OCI-LY7 (cell line): ENCODE data around the gene AADACL4. TPM values are rescaled to one million over a fixed set of nuclear protein-coding genes. Genes with fewer than 3 reads are reported as not detected.

Source experiments
- BruUV-seq: library from RNA; stranded (reverse); fragments of 400-500 nt; replicated peaks from 2 replicates; lab custom pipeline; 2021; lab: Mats Ljungman, UMichigan
- CTCF ChIA-PET: fragments of 300-600 bp; sonication (Branson Sonifier 250); formaldehyde crosslinking; loops from one replicate; lab custom pipeline; 2022; ENCODE audit warnings: antibody characterized with exemption; ENCODE audit not compliant: unreplicated experiment; lab: Charles Lee
- POLR2A ChIA-PET: fragments of 300-600 bp; sonication (Branson Sonifier 250); formaldehyde crosslinking; loops from one replicate; lab custom pipeline; 2022; ENCODE audit warnings: antibody characterized with exemption; lab: Charles Lee
- DNase-seq: peaks from one replicate; pipeline ENCODE4 v3.0.0-alpha.2; 2015; ENCODE audit warnings: low spot score
- H2AFZ ChIP-seq: fragments of 200-600 bp; sonication (generic), shearing (Covaris generic); 2 replicates; pipeline ENCODE4 v1.6.1; 2014; ENCODE audit warnings: mild to moderate bottlenecking, antibody characterized with exemption, low read length, moderate library complexity
- H3K27ac ChIP-seq: fragments of 200-600 bp; sonication (generic); 2 replicates; pipeline ENCODE4 v1.5.1; 2014; ENCODE audit warnings: mixed run types, low read depth, mild to moderate bottlenecking, moderate library complexity, low read length, inconsistent platforms; ENCODE audit not compliant: poor library complexity, severe bottlenecking
- H3K36me3 ChIP-seq: fragments of 200-600 bp; sonication (generic); 2 replicates; pipeline ENCODE4 v1.6.1; 2014; ENCODE audit warnings: mild to moderate bottlenecking, antibody characterized with exemption, low read length, moderate library complexity, mixed read lengths; ENCODE audit not compliant: insufficient read depth
- H3K4me1 ChIP-seq: fragments of 200-600 bp; sonication (generic); 2 replicates; pipeline ENCODE4 v1.5.1; 2014; ENCODE audit warnings: mild to moderate bottlenecking, low read length; ENCODE audit not compliant: insufficient read depth, poor library complexity, severe bottlenecking
- H3K4me2 ChIP-seq: fragments of 200-600 bp; sonication (generic); 2 replicates; pipeline ENCODE4 v1.6.1; 2014; ENCODE audit warnings: mild to moderate bottlenecking, low read length
- H3K4me3 ChIP-seq: fragments of 200-600 bp; sonication (generic); 2 replicates; pipeline ENCODE4 v1.5.1; 2014; ENCODE audit warnings: mild to moderate bottlenecking, low read depth, low read length; ENCODE audit not compliant: poor library complexity, severe bottlenecking
- H3K79me2 ChIP-seq: fragments of 200-600 bp; sonication (generic); 2 replicates; pipeline ENCODE4 v1.6.1; 2016; ENCODE audit warnings: low read depth, mild to moderate bottlenecking, low read length, moderate library complexity, mixed read lengths; ENCODE audit not compliant: insufficient read depth
- H3K9me2 ChIP-seq: fragments of 200-600 bp; sonication (generic); 2 replicates; pipeline ENCODE4 v1.6.1; 2016; ENCODE audit warnings: mild to moderate bottlenecking, low read length, mixed read lengths; ENCODE audit not compliant: insufficient read depth
- H3K9me3 ChIP-seq: fragments of 200-600 bp; sonication (generic); 2 replicates; pipeline ENCODE4 v1.6.1; 2014; ENCODE audit warnings: mild to moderate bottlenecking, mixed run types, low read length, mixed read lengths
- H4K20me1 ChIP-seq: fragments of 200-600 bp; sonication (generic); 2 replicates; pipeline ENCODE4 v1.6.1; 2014; ENCODE audit warnings: mild to moderate bottlenecking, antibody characterized with exemption, low read length, moderate library complexity, mixed read lengths; ENCODE audit not compliant: insufficient read depth
- EZH2phosphoT487 ChIP-seq: fragments of 200-600 bp; sonication (generic); IDR thresholded peaks from 2 replicates; pipeline ENCODE4 v1.6.1; 2018; ENCODE audit warnings: low read depth, borderline replicate concordance, mild to moderate bottlenecking, mixed run types, antibody characterized with exemption, low read length, moderate library complexity, mixed read lengths
- intact Hi-C: fragments of 100-400 bp; cut with micrococcal nuclease; formaldehyde crosslinking; loops from one replicate; pipeline ENCODE4 v1.10.0; 2022; ENCODE audit not compliant: unreplicated experiment
- total RNA-seq, 2 experiments: library from RNA; depleted of rRNA in 1 of 2; stranded (reverse); fragments of >200 nt in 1 of 2; shearing (Covaris generic) in 1 of 2; gene quantifications; 2 replicates each; pipeline ENCODE4 v1.2.3, GENCODE V29; 2014 to 2022
- TF ChIP-seq, protein P1 (sequence below): fragments of 200-600 bp; sonication (generic); conservative IDR thresholded peaks from 2 replicates; pipeline ENCODE4 v1.5.1; 2014; ENCODE audit warnings: mild to moderate bottlenecking, antibody characterized with exemption, low read length, moderate library complexity, mixed read lengths

The AADACL4 gene
- total RNA-seq, 2 experiments from 2014 or later = not detected

DNA sequence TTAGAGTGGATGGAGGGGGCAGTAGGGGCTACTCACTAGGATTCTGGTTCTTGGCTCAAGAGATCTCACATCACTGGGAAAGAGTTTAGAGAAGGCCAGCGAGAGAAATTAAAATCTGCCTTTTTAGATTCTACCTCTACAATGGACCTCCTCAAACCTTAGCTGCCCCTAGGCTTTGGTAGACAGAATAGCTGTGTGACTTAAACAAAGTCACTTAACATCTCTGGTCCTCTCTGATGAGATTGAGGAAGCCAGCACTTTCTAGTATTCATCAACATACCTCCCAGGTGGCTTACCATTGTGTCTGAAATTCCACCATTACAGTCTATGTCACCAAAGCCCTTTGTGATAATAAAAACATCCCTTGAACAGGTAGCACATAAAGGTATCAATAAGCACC lies 18.7 kb downstream of the AADACL4 start:
- BruUV-seq = no TSS peak
- intact Hi-C loops = no loop called here
- Histone ChIP-seq H3K36me3 (no peaks in the 10 kb centered on the region), H4K20me1 (no peaks in the 10 kb centered on the region), H3K4me3 (no peak overlapping the region), H3K4me1 (no peaks in the 10 kb centered on the region), H3K9me3 (no peaks in the 10 kb centered on the region), H3K9me2 (no peaks in the 10 kb centered on the region), H3K4me2 (no peak overlapping the region), H3K79me2 (no peaks in the 10 kb centered on the region), H3K27ac (no peak overlapping the region), H2AFZ (no peak overlapping the region)
- no peak for DNase-seq
- ChIA-PET POLR2A (no interaction called here), CTCF (no interaction called here)
- TF ChIP-seq EZH2phosphoT487 = no peak
- TF ChIP-seq, protein P1, sequence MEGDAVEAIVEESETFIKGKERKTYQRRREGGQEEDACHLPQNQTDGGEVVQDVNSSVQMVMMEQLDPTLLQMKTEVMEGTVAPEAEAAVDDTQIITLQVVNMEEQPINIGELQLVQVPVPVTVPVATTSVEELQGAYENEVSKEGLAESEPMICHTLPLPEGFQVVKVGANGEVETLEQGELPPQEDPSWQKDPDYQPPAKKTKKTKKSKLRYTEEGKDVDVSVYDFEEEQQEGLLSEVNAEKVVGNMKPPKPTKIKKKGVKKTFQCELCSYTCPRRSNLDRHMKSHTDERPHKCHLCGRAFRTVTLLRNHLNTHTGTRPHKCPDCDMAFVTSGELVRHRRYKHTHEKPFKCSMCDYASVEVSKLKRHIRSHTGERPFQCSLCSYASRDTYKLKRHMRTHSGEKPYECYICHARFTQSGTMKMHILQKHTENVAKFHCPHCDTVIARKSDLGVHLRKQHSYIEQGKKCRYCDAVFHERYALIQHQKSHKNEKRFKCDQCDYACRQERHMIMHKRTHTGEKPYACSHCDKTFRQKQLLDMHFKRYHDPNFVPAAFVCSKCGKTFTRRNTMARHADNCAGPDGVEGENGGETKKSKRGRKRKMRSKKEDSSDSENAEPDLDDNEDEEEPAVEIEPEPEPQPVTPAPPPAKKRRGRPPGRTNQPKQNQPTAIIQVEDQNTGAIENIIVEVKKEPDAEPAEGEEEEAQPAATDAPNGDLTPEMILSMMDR = no peak

DNA sequence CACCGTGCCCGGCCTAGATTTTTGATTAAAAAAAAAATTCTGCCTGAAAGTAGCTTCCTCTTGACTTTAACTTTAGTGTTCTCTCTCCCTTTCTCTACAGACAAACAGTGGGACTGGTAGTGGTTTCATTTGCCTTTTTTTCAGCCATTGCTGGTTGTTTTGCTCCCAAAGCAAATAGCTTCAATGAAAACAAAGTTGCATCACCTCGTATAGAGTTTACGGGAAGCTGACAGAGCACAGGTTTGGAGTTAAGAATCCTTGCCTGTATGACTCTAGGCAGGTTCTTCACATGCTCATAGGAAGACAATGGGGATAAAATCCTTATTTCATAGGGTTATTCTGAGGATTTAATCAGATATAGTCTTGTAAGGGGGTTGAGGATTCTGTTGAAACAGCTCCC lies 21.6 kb downstream of the AADACL4 start:
- Histone ChIP-seq H3K4me1 (no peaks in the 10 kb centered on the region), H3K79me2 (no peaks in the 10 kb centered on the region), H3K4me3 (no peak overlapping the region), H2AFZ (no peak overlapping the region), H4K20me1 (no peaks in the 10 kb centered on the region), H3K9me2 (no peaks in the 10 kb centered on the region), H3K27ac (no peak overlapping the region), H3K9me3 (no peaks in the 10 kb centered on the region), H3K36me3 (no peaks in the 10 kb centered on the region), H3K4me2 (no peak overlapping the region)
- no peak for TF ChIP-seq EZH2phosphoT487
- TF ChIP-seq, protein P1 = no peak
- ChIA-PET CTCF (no interaction called here), POLR2A (no interaction called here)
- no peak for DNase-seq
- no TSS peak for BruUV-seq
- intact Hi-C loops = no loop called here

DNA sequence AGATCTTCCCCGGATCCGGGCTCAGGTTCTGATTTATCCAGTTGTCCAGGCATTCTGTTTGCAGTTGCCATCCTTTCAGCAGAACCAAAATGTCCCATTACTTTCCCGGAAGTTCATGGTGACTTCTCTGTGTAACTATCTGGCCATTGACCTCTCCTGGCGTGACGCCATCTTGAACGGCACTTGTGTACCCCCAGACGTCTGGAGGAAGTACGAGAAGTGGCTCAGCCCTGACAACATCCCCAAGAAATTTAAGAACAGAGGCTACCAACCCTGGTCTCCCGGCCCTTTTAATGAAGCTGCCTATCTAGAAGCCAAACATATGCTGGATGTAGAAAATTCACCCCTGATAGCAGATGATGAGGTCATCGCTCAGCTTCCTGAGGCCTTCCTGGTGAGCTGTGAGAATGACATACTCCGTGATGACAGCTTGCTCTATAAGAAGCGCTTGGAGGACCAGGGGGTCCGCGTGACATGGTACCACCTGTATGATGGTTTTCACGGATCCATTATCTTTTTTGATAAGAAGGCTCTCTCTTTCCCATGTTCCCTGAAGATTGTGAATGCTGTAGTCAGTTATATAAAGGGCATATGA lies 22.4 kb downstream of the AADACL4 start:
- H3K9me3 ChIP-seq = no peaks in the 10 kb centered on the region
- no peaks in the 10 kb centered on the region for H3K9me2 ChIP-seq
- BruUV-seq = no TSS peak
- DNase-seq = no peak
- intact Hi-C loops = no loop called here
- H3K4me3 ChIP-seq = no peak overlapping the region
- H3K79me2 ChIP-seq = no peaks in the 10 kb centered on the region
- TF ChIP-seq EZH2phosphoT487 = no peak
- TF ChIP-seq, protein P1 = no peak
- ChIA-PET POLR2A (no interaction called here), CTCF (no interaction called here)
- no peaks in the 10 kb centered on the region for H3K4me1 ChIP-seq
- no peak overlapping the region for H3K4me2 ChIP-seq
- no peaks in the 10 kb centered on the region for H4K20me1 ChIP-seq
- H3K36me3 ChIP-seq = no peaks in the 10 kb centered on the region
- H3K27ac ChIP-seq = no peak overlapping the region
- no peak overlapping the region for H2AFZ ChIP-seq
